Posterior cingulate gyrus (tissue), 11 donors: ENCODE results near the gene SLC35F3.
"Not testable (repeated sequence)": the region's sequence is repeated elsewhere in the genome, so short reads cannot be mapped to it uniquely, and the experiment has no call there.

Source experiments
- DNase-seq, 10 donors: peaks; one replicate each; pipeline versions ENCODE4 v3.0.0 to v3.0.0-alpha.2; 2020 to 2021; ENCODE audit warnings: mixed read lengths in 3 of 10
- intact Hi-C: fragments of 100-400 bp; cut with DNase I; formaldehyde crosslinking; loops from one replicate; pipeline ENCODE4 v1.15.1; 2023

Gene SLC35F3

DNA sequence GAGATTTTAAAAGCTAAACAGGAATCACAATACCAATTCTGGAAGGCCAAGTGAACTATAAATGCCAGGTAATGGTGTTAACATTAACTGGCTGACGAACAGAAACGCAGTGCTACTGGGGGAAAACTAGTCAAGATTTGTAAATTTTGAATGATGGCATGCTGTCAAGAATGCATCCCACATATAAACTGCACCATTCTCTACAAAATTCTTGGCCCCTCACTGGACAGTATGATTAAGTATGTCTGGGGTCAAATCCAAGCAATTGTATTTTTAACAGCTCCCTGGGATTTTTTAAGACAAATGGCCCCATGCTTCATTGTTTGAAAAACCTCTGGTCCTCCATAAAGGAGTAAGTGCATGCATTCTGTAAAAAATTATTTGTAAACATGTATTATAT, 395.6 kb downstream of the SLC35F3 start:
- intact Hi-C loops, result no loop called here
- no peak for DNase-seq

GRCh38 chr1:234301663-234302062, 397.2 kb downstream of the SLC35F3 start:
- intact Hi-C loops, DNase-seq: not testable (repeated sequence)

DNA sequence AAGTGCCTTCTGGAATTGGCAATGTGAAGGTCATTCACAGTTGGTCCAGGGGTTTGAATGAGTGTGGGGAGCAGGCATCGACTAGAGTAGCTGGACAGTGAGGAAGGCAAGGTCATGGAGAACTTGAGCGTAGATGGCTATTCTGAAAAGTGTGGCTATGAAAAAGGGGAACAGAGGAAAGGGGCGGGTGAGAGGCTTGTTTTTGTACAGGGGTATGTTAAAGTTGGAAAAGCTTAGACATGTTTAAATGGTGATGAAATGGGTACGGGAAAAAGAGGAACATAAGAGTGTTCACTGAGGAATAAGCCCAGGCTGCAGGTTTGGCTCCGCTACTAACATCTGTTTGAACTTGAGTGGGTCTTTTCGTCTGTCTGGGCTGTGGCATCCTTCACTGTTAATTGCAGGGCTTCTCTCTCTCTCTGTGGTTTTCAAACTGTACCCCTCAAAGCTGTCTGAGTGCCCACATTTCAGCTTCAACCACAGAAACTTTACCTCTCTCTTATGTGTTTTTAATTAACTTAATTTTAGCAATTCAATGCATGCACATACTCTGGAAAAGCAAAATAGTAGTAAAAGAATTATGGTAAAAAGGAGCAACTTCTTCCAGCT, 398.0 kb downstream of the SLC35F3 start:
- intact Hi-C loops, result no loop called here
- no peak for DNase-seq

DNA sequence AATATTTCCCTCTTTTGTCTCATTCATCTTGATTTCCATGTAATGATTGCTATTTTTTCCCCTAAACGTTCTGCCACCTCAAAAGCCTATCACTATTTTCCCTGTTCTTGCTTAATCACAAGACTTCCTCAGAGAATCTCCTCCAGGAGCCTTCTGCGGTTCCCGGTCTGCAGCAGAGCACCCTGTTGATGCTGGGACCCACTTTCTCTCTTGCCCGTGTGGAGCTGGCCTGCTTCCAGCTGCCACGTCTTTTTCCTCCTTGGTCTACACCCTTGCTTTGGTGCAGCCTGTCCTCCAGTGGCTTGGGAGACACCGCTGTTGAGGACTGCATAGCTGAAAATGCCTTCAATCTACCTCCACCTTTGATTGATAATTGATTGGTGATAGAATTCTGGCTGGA, 398.8 kb downstream of the SLC35F3 start:
- intact Hi-C loops, result no loop called here
- no peak for DNase-seq

- DNase-seq, result no peak
- intact Hi-C loops, result no loop called here
Observed at GRCh38 chr1:234307726-234308125, 403.2 kb downstream of the SLC35F3 start.

DNA sequence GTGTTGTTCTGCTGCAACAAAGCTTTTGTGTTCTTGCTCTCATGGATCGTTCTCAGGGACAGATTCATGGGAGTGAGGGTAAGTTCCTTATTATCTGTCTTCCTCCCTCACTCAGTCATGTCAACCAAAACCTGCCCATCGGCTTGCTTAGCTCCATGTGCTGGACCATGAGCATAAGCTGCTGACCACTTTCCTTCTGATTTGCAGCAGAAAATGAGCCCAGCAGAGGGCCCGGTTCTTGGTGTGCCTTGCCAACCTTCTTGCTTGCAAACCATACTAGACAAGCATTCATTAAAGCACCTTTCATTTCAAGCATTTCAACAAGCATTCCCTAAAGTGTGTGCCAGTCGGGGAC, 404.7 kb downstream of the SLC35F3 start:
- DNase-seq, result no peak
- intact Hi-C loops, result no loop called here

- intact Hi-C loops, result loop anchor here (1.0 to 5.0 kb wide), 3 partner anchors 98 to 198 kb away; no protein-coding TSS in a partner anchor
- DNase-seq, result peak in 7 of 10 donors; percentile 49 to 91 (median 60)
Observed at GRCh38 chr1:234309598-234310459, 405.4 kb downstream of the SLC35F3 start.

GRCh38 chr1:234310460-234310817, 406.0 kb downstream of the SLC35F3 start:
- no peak for DNase-seq
- intact Hi-C loops, result loop anchor here (1.0 to 5.0 kb wide), 3 partner anchors 98 to 198 kb away; no protein-coding TSS in a partner anchor

GRCh38 chr1:234311414-234311813, 406.9 kb downstream of the SLC35F3 start:
- no peak for DNase-seq
- intact Hi-C loops, result loop anchor here (5.0 kb wide), 2 partner anchors 99 to 199 kb away; no protein-coding TSS in a partner anchor

GRCh38 chr1:234313171-234313570, 408.7 kb downstream of the SLC35F3 start:
- intact Hi-C loops, result loop anchor here (5.0 kb wide), 2 partner anchors 101 to 201 kb away; no protein-coding TSS in a partner anchor
- DNase-seq, result no peak

- intact Hi-C loops, result no loop called here
- DNase-seq, result no peak
Observed at GRCh38 chr1:234315091-234315541, 410.6 kb downstream of the SLC35F3 start.

- no peak for DNase-seq
- intact Hi-C loops, result no loop called here
Observed at GRCh38 chr1:234315588-234315987, 411.1 kb downstream of the SLC35F3 start.

- intact Hi-C loops, result no loop called here
- no peak for DNase-seq
Observed at GRCh38 chr1:234316486-234316885, 412.0 kb downstream of the SLC35F3 start.

DNA sequence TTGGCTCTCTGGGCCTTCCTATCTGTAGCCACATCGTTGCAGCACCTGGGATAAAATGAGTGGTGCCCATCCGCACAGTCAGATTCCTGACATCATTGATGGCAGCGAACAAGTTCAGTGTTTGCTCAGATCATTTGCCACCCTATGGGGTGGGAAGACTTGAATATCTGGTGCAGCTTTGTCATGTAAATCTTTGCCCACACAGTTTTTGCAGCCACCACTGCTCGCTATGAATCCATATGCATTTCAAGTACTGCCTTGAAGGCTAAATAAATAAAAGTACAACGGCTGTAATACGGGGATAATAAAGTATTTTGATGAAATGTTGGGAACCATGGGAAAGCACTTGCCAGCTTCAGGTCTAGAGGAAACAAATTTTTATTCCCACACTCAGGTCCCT, 412.5 kb downstream of the SLC35F3 start:
- DNase-seq, result no peak
- intact Hi-C loops, result no loop called here

DNA sequence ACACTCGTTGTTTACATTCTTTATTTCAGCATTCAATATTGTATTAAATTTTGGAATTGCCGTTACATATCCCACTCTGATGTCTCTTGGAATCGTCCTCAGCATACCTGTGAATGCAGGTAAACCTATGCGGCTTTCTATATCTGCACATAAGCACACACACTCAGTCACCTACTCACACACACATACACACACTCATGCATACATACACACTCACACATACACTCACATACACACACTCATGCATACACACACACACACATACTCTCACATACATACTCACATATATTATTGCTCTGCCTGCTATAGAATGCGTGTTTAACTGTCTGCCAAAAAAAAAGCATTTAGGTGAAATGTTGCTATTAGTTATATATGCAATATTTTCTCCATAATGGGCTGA, 415.6 kb downstream of the SLC35F3 start:
- DNase-seq, result no peak
- intact Hi-C loops, result no loop called here

GRCh38 chr1:234320549-234320948, 416.1 kb downstream of the SLC35F3 start:
- DNase-seq, result no peak
- intact Hi-C loops, result no loop called here

DNA sequence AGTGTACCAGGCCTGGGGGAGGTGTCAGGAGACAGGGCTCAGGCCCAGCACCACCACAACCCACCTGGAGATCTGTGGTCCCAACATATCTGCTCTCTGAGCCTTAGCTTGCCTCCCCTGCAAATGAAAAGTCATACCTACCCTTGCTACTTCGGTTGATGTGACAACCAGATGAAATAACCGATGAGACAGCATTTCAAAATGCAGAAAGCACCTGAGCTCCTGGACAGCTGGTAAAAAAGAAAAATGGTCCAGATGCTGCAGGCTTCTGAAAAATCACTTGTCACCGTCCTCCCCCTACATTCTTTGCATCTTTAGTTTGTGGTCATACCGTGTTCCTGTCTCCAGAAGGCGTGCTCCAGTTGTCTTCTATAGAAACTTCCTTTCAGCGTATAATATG, 416.8 kb downstream of the SLC35F3 start:
- no peak for DNase-seq
- intact Hi-C loops, result no loop called here

- intact Hi-C loops, result no loop called here
- DNase-seq, result no peak
Observed at GRCh38 chr1:234322097-234322496, 417.6 kb downstream of the SLC35F3 start.

GRCh38 chr1:234322979-234323378, 418.5 kb downstream of the SLC35F3 start:
- intact Hi-C loops, result no loop called here
- no peak for DNase-seq

GRCh38 chr1:234324821-234325220, 420.3 kb downstream of the SLC35F3 start:
- intact Hi-C loops, result no loop called here
- DNase-seq, result no peak

DNA sequence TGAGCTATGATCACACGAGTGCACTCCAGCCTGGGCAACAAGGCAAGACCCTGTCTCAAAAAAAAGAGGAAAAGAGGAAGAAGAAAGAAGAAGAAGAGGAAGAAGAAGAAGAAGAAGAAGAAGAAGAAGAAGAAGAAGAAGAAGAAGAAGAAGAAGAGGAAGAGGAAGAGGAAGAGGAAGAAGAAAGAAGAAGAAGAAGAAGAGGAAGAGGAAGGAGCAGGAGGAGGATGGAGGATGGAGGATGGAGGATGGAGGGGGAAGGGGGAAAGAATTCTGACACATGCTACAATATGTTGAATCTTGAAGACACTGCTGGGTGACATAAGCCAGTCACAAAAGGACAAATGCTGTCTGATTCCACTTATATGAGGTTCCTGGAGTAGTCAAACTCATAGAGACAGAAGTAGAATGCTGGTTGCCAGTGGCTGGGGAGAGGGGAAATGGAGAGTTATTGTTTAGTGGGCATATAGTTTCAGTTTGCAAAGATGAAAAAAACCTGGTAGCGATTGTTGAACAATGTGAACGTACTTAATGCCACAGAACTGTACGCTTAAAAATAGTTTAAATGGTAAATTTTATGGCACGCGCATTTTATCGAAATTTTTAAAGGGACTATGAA, 421.5 kb downstream of the SLC35F3 start:
- intact Hi-C loops, result no loop called here
- DNase-seq, result no peak
